Measurements from ENCODE around the gene OLFM3. TPM values are rescaled to one million over a fixed set of nuclear protein-coding genes. Genes with fewer than 3 reads are reported as not detected.

The OLFM3 gene
- total RNA-seq, 4 donors from 2014 or later, result not detected

DNA sequence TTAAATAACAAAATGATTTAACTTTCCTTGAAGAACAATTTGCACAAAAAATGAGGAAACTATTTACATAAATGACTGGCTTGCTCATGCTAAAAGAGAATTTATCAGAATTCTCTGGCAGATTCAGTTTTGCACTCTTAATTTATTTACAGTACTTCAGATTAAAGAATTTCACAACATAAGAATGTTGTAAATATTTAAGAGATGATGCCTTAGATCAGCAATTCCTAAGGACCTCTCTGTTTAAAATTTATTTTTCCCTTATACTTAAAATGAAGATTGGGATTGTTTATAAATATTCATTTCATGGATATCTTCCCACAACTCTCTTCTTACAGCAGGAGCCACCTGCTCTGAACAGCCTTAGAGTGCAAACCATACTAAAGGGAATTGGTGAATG lies 120.8 kb downstream of the OLFM3 start:
- intact Hi-C loops (cut with DNase I), result no loop called here
- H3K9me3 ChIP-seq, result no peaks in the 10 kb centered on the region
- H3K36me3 ChIP-seq, result no peaks in the 10 kb centered on the region
- no peak overlapping the region for H3K4me3 ChIP-seq
- H3K27me3 ChIP-seq, result no peaks in the 10 kb centered on the region
- DNase-seq, result no peak
- H3K4me1 ChIP-seq, result no peaks in the 10 kb centered on the region
- H3K27ac ChIP-seq, result no peak overlapping the region
- TF ChIP-seq, protein P1, sequence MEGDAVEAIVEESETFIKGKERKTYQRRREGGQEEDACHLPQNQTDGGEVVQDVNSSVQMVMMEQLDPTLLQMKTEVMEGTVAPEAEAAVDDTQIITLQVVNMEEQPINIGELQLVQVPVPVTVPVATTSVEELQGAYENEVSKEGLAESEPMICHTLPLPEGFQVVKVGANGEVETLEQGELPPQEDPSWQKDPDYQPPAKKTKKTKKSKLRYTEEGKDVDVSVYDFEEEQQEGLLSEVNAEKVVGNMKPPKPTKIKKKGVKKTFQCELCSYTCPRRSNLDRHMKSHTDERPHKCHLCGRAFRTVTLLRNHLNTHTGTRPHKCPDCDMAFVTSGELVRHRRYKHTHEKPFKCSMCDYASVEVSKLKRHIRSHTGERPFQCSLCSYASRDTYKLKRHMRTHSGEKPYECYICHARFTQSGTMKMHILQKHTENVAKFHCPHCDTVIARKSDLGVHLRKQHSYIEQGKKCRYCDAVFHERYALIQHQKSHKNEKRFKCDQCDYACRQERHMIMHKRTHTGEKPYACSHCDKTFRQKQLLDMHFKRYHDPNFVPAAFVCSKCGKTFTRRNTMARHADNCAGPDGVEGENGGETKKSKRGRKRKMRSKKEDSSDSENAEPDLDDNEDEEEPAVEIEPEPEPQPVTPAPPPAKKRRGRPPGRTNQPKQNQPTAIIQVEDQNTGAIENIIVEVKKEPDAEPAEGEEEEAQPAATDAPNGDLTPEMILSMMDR (IDR thresholded peaks at IDR 0.05), result no peak
- TF ChIP-seq POLR2A (IDR thresholded peaks at IDR 0.05), result no peak

DNA sequence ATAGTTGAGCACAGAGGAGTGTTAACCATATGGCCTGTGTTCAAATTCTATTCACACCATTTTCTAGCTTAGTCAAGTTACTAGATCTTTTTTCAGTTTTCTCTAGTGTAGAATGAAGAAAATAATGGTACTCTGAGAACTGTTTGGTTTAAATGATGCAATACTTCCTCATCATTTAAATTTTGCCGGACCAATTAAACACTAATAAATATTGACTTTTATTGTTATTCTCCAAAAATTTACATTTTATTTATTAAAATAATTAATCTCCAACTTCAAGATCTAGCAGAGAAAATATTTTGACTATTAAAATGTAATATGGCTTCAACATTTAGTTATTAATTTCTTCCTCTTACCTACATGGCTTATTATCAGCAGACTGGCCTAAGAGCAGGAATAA lies 123.1 kb downstream of the OLFM3 start:
- TF ChIP-seq POLR2A (IDR thresholded peaks at IDR 0.05), result no peak
- TF ChIP-seq, protein P1 (IDR thresholded peaks at IDR 0.05), result no peak
- intact Hi-C loops (cut with DNase I), result no loop called here
- 82 to 96% methylated on average over 1 of the region's 1 CpG for WGBS, 2 donors
- H3K27me3 ChIP-seq, result no peaks in the 10 kb centered on the region
- no peak overlapping the region for H3K27ac ChIP-seq
- H3K4me1 ChIP-seq, result no peaks in the 10 kb centered on the region
- DNase-seq, result no peak
- no peaks in the 10 kb centered on the region for H3K36me3 ChIP-seq
- H3K9me3 ChIP-seq, result peaks cover 0 to 5% (median 0%) of the 10 kb centered on the region in 3 donors
- H3K4me3 ChIP-seq, result no peak overlapping the region

DNA sequence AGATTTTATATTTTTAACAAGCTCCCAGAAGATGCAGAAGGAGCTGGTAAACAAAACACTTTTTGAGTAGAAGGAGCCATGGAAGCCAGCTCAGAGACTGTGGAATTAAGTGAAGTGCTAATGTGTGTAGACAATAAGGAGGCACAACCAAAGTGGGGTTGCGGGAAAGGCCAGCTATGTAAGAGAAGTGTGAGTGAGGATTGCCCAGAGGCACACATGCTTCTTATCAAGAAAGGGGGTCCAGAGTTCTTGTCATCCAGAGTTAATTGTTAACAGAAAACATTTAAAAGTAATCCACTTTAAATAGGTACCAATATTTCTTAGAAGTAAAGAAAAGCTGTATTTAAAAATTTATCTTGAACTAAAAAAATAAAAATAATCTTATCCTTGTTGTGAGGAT lies 136.8 kb downstream of the OLFM3 start:
- Histone ChIP-seq H3K27ac (no peak overlapping the region), H3K36me3 (no peaks in the 10 kb centered on the region), H3K4me1 (no peaks in the 10 kb centered on the region), H3K4me3 (no peak overlapping the region), H3K9me3 (no peaks in the 10 kb centered on the region), H3K27me3 (no peaks in the 10 kb centered on the region)
- 77 to 92% methylated on average over 1 of the region's 1 CpG for WGBS, 2 donors
- DNase-seq, result no peak
- TF ChIP-seq, protein P1 (IDR thresholded peaks at IDR 0.05), result no peak
- no peak for TF ChIP-seq POLR2A (IDR thresholded peaks at IDR 0.05)
- intact Hi-C loops (cut with DNase I), result no loop called here

DNA sequence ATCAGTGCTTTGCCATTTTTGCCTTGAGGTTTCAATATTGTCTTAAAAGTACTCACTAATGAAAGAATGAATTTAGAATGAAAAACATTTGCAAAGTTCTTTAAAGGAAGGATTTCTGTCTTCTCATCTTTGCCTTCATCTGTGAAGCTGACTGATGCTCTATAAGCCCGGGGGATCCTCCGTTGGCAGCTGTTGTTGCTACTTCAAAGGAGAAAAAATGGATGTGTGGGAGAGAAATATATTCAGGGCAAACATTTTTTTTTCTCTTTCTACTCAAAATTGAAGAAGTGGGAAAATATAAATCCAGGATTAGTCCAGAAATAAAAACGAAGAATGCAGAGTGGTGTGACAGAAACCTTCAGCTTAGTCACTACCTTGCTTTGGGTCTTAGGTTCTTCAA lies 142.5 kb downstream of the OLFM3 start:
- H3K9me3 ChIP-seq, result no peaks in the 10 kb centered on the region
- intact Hi-C loops (cut with DNase I), result no loop called here
- WGBS, 2 donors, result 46 to 48% methylated on average over 3 of the region's 3 CpGs
- TF ChIP-seq POLR2A (IDR thresholded peaks at IDR 0.05), result no peak
- TF ChIP-seq, protein P1 (IDR thresholded peaks at IDR 0.05), result no peak
- no peak overlapping the region for H3K4me3 ChIP-seq
- H3K4me1 ChIP-seq, result no peaks in the 10 kb centered on the region
- no peak overlapping the region for H3K27ac ChIP-seq
- DNase-seq, result no peak
- no peaks in the 10 kb centered on the region for H3K36me3 ChIP-seq
- H3K27me3 ChIP-seq, result no peaks in the 10 kb centered on the region

DNA sequence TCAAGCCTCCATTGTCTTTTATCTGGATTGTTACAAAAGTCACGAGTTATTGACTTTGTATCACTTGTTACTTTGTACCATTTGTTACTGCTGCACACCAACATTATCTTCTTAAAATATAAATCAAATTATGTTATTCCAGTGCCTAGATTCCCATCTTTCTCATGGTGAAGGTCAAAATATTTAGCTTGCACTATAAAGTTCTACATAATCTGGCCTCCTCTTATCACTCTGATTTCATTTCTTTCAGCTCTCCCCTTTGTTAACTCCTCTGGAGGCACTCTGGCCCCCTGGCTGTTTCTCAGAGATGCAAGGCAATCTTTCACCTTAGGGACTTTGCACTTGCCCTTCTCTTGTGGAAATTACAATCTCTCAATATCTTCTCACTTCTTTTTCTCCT lies 143.8 kb downstream of the OLFM3 start:
- no peaks in the 10 kb centered on the region for H3K4me1 ChIP-seq
- no peaks in the 10 kb centered on the region for H3K27me3 ChIP-seq
- no peaks in the 10 kb centered on the region for H3K36me3 ChIP-seq
- DNase-seq, result no peak
- no peak overlapping the region for H3K27ac ChIP-seq
- no peaks in the 10 kb centered on the region for H3K9me3 ChIP-seq
- 59 to 63% methylated on average over 1 of the region's 1 CpG for WGBS, 2 donors
- no peak overlapping the region for H3K4me3 ChIP-seq
- TF ChIP-seq, protein P1 (IDR thresholded peaks at IDR 0.05), result no peak
- no peak for TF ChIP-seq POLR2A (IDR thresholded peaks at IDR 0.05)
- intact Hi-C loops (cut with DNase I), result no loop called here

Measured in esophagus squamous epithelium (tissue), 5 donors.